Measurements from ENCODE around the gene ZNF319.

DNA sequence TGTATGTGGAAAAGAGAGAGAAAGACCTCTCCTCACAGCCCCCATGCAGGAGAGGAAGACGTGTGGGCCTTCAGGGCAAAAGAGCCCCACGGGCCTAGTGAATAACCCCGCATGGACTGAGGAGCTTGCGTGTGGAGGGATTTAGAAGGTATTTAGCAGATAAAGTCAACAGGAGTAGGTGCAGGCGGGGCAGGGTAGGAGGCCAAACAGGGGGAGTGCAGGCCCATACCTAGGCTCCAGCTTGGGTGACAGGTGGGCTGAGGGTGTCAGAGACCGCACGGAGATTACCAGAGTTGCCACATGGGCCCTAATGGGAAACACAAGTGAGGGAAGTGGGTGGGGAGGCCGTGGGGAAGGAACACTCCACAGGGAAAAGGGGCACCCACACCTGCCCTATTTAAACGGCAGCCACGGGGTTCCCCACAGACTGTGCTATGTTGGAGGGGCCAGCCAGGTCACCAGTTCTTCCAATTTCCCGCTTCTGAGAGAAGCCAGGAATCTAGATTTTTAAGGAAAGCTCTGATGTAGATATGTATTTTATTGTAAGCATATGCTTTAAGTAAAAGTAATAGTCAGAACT, 21.4 kb downstream of the ZNF319 start:
- TF ChIP-seq, protein P1, sequence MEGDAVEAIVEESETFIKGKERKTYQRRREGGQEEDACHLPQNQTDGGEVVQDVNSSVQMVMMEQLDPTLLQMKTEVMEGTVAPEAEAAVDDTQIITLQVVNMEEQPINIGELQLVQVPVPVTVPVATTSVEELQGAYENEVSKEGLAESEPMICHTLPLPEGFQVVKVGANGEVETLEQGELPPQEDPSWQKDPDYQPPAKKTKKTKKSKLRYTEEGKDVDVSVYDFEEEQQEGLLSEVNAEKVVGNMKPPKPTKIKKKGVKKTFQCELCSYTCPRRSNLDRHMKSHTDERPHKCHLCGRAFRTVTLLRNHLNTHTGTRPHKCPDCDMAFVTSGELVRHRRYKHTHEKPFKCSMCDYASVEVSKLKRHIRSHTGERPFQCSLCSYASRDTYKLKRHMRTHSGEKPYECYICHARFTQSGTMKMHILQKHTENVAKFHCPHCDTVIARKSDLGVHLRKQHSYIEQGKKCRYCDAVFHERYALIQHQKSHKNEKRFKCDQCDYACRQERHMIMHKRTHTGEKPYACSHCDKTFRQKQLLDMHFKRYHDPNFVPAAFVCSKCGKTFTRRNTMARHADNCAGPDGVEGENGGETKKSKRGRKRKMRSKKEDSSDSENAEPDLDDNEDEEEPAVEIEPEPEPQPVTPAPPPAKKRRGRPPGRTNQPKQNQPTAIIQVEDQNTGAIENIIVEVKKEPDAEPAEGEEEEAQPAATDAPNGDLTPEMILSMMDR (IDR thresholded peaks at IDR 0.05): no peak
- TF ChIP-seq POLR2A (IDR thresholded peaks at IDR 0.05): no peak
